GM19467 (cell line): ENCODE data around the gene EIF4E3.

ENCODE experiments used
- ATAC-seq: cut with Tn5 transposase; IDR thresholded peaks from one replicate; pipeline ENCODE4 v1.9.1; 2021; ENCODE audit warnings: mild to moderate bottlenecking, moderate library complexity; ENCODE audit not compliant: unreplicated experiment

Gene EIF4E3

DNA sequence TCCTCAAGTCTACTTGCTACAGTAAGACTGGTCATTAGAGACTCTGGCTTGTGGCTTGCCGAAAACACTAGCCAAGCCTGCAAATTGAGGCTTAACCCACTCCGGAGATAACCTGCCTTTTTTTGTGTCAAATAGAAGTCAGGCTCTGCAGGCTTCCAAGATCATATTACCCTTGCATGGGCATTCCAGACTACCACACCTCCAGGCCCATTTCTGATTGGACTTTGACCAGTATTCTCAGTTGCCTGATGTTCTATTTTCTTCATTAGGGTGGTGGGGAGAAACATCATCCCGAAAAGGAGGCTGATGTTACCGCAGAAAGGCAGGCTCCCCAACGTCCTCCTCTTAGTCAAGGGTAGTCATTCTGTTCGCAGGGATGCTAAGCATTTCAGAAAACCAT lies 73.6 kb downstream of the EIF4E3 start:
- no peak for ATAC-seq

DNA sequence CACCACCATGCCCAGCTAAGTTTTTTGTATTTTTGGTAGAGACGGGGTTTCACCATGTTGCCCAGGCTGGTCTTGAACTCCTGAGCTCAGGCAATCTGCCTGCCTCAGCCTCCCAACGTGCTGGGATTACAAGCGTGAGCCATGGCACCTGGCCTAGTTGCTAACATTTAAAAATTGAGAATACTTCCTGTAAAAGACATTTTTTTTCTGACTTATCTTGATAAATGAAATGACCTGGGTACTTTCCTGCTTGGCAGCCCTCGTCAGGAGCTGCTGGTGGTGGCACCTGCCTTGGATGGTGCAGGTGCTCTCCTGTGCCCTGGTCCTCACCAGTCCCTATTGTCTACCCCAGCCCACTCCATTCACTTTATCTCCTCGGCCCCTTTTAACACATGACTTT lies 74.8 kb downstream of the EIF4E3 start:
- ATAC-seq: no peak

DNA sequence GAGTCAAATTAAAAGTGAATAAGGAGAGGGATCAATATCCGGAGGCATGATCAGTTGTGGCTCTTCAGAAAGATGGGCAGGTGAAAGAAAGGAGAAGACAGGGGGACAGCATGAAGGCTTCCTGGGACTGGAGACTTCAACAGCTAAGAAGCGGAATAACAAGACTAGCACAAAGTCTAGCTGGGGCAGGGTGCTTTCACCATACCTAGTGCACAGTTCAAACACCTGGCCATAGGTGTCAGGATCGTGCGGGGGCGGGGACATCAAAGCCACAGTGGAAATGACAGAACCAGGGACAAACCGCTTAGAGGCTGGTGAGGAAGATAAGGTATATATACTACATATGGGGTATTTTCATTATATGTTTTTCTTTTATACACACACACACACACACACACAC lies 75.4 kb downstream of the EIF4E3 start:
- no peak for ATAC-seq

DNA sequence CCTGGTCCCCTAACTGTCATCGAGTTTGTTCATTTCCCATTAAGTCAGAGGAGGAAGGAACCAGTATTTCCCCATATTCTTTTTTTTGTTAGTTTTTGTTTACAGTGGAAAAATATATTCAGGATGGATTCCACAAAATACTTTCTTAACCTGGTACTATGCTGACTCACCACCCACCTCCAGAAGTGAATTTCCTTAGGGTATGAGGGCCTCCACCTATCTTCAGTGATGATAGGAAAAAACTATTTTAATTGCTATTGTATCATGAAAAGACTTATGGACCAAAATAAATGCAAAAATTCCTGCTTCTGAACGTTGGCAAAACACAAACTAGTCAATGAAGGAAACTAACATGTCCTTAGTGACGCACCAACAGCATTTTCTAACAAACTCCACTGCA lies 77.5 kb downstream of the EIF4E3 start:
- ATAC-seq: no peak

DNA sequence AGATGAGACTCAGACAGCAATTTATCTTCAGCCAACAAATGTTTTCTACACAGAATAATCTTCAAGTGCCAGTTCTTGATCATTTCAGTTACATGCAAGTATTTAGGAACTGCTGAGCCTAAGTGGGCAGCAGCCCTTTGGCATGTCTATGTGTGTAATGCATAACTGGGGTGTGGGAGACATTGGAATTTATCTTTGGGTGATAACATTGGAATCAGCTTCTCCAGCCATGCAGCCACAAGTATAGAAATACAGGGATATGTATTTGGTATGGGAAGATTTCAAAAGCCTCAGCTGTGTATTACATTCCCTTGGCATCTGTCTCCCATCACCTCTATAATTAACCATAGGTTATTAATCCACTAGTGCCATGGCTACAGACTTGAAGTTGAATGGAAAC lies 78.2 kb downstream of the EIF4E3 start:
- ATAC-seq: no peak

DNA sequence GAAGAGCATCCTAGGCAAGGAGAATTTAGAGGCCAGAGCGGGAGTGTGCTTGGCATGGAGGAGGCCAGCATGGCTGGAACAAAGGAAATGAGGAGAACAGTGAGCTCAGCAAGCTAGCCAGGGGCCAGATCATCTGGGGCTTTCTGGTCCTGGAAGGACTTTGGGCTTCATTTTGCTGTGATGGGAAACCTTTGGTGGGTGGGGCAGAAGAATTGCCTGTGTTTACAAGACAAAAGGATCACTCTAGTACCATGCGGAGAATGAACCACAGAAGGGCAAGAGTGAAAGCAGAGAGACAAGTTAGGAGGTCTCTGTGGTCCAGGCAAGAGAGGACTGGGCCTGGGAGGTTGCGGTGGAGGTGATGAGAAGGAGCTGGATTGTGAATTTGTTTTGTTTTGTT lies 80.1 kb downstream of the EIF4E3 start:
- ATAC-seq: no peak

DNA sequence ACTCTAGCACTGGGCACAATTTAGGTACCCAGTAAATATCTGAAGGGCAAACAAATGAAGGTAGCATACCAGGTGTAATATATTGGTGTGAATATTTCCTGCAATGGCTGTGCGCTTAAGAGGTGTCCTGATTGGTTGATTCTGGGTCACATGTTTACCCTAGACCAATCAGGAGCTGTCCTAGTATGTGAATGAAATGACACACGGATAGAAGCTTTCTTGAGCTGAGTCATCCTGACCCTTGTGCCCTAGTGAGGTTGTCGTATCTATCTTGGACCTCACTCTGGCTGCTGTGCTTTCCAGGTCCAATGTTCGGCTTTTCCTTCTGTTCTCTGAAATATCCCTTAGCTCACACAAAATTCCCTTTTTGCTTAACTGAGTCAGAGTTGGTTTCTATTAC lies 83.5 kb downstream of the EIF4E3 start:
- no peak for ATAC-seq

DNA sequence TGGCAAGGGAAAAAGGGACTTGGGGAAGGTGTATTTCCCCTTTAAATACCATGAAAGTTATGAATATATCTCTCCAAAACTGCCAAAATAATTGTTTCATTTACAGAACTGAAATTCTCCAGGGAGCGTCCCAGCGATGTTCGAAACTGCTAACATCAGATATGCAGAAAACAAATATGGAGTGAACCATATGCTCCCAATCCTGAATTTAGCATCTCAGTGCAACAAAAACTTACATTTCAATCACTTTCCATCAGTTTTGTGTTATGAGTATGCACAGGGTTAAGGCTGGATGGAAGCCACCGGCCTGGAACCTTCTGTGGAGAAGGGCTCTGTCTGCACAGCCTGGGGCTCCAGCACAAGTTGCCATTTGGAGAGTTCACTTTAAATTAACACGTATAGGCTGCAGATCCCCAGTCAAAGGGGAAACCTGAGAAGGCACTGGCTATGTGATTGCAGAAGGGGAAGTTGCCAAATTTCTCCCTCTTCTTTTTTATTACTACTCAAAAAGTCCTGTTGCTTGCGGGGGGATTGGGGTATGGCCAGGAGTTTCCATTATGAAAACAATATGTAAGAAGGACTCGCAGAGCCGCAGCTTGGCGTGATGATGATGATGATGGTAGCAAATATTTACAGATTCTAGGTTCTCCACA lies 84.7 kb downstream of the EIF4E3 start:
- no peak for ATAC-seq

DNA sequence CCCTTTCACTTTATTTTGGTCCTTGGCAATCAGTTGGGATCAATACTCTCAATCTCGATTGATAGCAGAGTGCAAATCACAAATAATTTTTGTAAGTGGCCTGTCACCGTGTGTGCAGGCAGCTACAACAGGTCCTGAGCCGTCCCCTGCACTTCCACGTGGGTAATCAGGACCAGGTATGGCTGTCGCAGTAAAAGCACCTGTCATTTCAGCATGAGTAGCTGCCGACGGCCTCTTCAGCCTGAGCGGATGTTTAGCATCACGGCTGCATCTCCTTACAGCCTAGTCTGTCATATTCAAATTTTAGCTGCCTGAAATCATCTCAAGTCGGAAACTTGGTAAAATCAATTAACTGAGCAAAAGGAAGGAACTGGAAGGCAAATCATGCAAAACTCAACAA lies 88.7 kb downstream of the EIF4E3 start:
- no peak for ATAC-seq

DNA sequence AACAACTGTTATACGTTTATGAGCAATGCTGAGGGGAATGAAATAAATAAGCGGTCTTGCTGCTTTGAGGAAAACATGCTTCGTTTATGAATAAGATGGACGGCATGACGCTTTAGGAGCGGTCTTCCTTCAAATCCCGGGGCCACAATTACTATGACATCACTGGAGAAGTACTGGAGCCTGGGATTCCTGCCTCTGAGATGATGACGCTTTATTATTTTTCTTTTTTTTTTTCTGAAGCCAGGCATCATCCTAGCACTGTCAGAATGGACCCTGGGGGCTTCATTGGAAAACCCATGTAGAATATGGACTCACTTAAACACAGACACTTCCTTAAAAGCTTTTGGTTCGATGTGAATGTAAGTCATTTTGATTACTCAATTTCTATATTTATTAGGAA lies 89.2 kb downstream of the EIF4E3 start:
- ATAC-seq: no peak

DNA sequence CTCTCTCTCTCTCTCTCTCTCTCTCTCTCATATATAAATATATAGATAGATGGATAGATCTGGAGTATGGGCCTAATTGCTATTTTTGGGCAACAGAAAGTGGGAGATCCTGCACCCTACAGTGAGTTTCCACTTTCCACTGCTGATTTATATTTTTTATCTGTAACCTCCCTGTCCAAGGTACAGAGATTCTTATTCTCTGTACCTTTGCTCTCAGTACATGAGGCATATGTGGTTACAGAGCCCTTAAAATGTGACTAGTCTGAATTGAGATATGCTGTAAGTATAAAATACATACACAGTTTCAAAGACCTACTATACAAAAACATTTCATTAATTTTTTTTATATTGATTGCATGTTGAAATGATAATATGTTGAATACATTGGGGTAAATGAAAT lies 90.5 kb downstream of the EIF4E3 start:
- no peak for ATAC-seq

DNA sequence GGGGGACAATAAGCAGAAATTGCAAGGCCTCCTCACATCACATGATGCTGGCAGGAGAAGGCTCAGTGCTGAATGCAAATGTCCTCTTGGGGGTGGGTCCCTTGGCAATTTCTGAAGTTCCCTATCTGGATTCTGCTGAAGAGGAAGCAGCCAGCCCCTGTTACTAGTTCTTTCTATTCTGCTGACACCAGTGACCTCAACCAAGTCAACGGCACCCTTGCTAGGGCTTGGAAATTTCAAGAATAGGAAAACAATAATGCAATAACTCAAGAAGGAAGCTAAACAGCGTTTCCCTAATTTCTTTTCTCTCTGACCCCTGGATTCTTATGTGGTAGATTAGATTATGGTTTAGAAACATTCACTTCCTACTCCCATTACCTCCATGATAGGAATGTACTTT lies 95.5 kb downstream of the EIF4E3 start:
- ATAC-seq: no peak

DNA sequence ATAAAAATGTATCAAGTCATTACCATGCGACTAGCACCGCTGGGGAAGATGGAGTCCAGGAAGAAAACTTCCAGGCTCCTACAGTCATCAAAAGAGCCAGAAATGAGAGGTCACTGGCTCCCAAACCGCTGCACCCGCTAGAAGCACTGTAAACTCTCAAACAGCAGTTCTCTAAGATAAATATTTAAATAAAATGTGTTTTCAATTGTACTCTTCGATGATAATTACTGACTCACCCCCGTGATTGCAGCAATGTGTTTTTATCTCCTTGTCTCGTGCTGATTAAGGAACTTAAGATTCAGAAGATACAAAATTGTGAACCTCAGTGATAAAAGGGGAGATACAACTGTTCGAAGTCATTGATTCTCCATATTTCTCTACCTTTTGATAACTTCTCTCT lies 95.9 kb downstream of the EIF4E3 start:
- no peak for ATAC-seq

DNA sequence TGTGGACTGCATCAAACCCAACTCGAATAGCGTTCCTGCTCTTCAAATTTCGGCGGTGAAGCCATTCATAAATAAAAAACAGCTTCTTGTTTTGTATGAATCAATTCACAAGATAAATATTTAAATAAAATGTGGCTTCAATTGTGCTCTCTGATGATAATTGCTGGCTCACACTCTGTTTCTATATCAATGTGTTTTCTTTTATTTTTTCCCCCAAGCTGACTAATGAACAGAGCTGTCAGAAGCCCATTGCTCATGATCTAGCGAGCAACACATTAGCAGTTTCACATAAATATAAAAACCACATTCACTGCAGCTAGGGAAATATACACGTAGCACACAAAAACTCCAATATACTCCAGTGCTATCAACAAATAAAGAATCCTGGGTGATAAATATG lies 96.7 kb downstream of the EIF4E3 start:
- no peak for ATAC-seq

DNA sequence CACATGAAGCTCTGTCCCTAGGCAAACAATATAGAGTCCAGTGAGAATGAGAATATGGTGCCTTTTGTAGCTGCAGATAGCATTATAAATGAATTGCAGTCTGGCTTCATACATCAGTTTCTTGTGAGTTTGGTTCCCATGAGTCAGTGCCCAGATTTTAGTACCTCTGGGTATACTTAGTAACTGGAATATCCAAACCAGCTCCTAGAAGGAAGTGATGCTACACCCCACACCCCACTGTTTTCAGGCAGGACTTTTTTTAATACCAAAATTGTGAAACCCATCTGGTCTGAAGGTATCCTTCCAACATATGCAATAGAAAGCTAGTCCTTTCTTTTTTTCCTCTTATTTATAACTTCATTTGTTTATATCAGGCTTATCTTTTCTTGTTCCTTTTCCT lies 99.5 kb downstream of the EIF4E3 start:
- no peak for ATAC-seq
